Pons (tissue), 1 donor: ENCODE measurements around the gene IGFALS.
"Not testable (repeated sequence)": the region's sequence is repeated elsewhere in the genome, so short reads cannot be mapped to it uniquely, and the experiment has no call there.

ENCODE experiments used
- DNase-seq: peaks from one replicate; pipeline ENCODE4 v3.0.0-alpha.2; 2016; ENCODE audit warnings: low spot score

IGFALS gene

GRCh38 chr16:1818204-1818872 lies 24.8 kb upstream of the IGFALS start:
- no peak for DNase-seq

GRCh38 chr16:1817716-1818115 lies 24.2 kb upstream of the IGFALS start:
- DNase-seq = no peak

GRCh38 chr16:1817276-1817589 lies 23.7 kb upstream of the IGFALS start:
- no peak for DNase-seq

- DNase-seq = no peak
These were observed 23.1 kb upstream of the IGFALS start for GRCh38 chr16:1816396-1817275.

GRCh38 chr16:1815461-1815860 lies 22.0 kb upstream of the IGFALS start:
- DNase-seq = no peak

- DNase-seq = no peak
These were observed 19.2 kb upstream of the IGFALS start for GRCh38 chr16:1812732-1813163.

GRCh38 chr16:1810536-1810935 lies 17.0 kb upstream of the IGFALS start:
- no peak for DNase-seq

- no peak for DNase-seq
These were observed 16.6 kb upstream of the IGFALS start for GRCh38 chr16:1810106-1810505.

GRCh38 chr16:1809281-1809801 lies 15.8 kb upstream of the IGFALS start:
- DNase-seq = no peak

- DNase-seq = no peak
These were observed 15.2 kb upstream of the IGFALS start for GRCh38 chr16:1808691-1809090.

- DNase-seq = no peak
These were observed 14.1 kb upstream of the IGFALS start for GRCh38 chr16:1807626-1808025.

- DNase-seq = no peak
These were observed 7.2 kb upstream of the IGFALS start for GRCh38 chr16:1800701-1801100.

- DNase-seq = not testable (repeated sequence)
These were observed 5.8 kb upstream of the IGFALS start for GRCh38 chr16:1799263-1799662.

- no peak for DNase-seq
These were observed 1.6 kb upstream of the IGFALS start for GRCh38 chr16:1794908-1795666.

GRCh38 chr16:1794221-1794871 lies 841 bp upstream of the IGFALS start:
- DNase-seq = no peak

- DNase-seq = no peak
These were observed 498 bp downstream of the IGFALS start for GRCh38 chr16:1792836-1793577.

- no peak for DNase-seq
These were observed 1.3 kb downstream of the IGFALS start for GRCh38 chr16:1791943-1792812.

- no peak for DNase-seq
These were observed 2.1 kb downstream of the IGFALS start for GRCh38 chr16:1791256-1791942.

- DNase-seq = no peak
These were observed 2.8 kb downstream of the IGFALS start for GRCh38 chr16:1790611-1791255.
